Endothelial cell of umbilical vein (primary cell): ENCODE data around the gene LYZL1.

ENCODE experiments used
- JUN ChIP-seq: IDR thresholded peaks from 2 replicates; pipeline ENCODE4 v1.6.1; 2011; ENCODE audit warnings: borderline replicate concordance, low read depth; ENCODE audit not compliant: insufficient read length, insufficient read depth
- MYC ChIP-seq: IDR thresholded peaks from one replicate; pipeline ENCODE4 v1.6.1; 2011; ENCODE audit warnings: mild to moderate bottlenecking, low read depth, low read length
- POLR2A ChIP-seq: IDR thresholded peaks from 2 replicates; pipeline ENCODE4 v1.6.1; 2012; ENCODE audit warnings: low read depth, mild to moderate bottlenecking, control low read depth, low read length
- POLR2AphosphoS5 ChIP-seq: IDR thresholded peaks from 2 replicates; pipeline ENCODE4 v1.6.1; 2012; ENCODE audit warnings: low read depth, mild to moderate bottlenecking, control low read depth, low read length, moderate library complexity; ENCODE audit not compliant: insufficient read depth
- TF ChIP-seq, protein P1 (sequence below), 2 donors: IDR thresholded peaks; 1 replicate in 1 of 2; 2 replicates in 1 of 2; pipeline ENCODE4 v1.5.1; 2011; ENCODE audit warnings: low read length in 2 of 2, mild to moderate bottlenecking in 2 of 2, moderate library complexity in 2 of 2, control low read depth in 1 of 2, inconsistent platforms in 1 of 2, low read depth in 1 of 2; ENCODE audit not compliant: insufficient read depth in 1 of 2; ENCODE audit errors: extremely low read depth in 1 of 2

DNA sequence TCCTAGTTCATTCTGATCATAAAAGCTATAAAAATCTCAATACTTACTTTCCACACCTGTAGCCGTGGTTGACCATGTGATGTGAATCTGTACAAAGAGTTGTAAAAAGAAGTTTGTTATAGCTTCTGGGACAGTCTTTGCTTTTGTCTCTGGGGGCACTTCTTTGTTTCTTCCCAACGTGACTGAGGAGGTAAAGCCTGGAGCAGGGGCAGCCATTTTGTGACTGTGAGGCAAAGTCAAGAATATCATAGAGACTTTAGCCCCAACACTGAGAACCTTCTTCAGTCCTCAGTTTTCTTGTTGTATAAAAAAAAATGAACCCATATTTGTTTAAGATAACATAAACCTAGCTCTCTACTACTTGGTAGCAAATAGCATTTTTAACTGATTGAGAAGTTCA is 29.4 kb upstream of the LYZL1 start:
- TF ChIP-seq POLR2A (no peak), JUN (no peak), POLR2AphosphoS5 (no peak), MYC (no peak)
- TF ChIP-seq, protein P1, sequence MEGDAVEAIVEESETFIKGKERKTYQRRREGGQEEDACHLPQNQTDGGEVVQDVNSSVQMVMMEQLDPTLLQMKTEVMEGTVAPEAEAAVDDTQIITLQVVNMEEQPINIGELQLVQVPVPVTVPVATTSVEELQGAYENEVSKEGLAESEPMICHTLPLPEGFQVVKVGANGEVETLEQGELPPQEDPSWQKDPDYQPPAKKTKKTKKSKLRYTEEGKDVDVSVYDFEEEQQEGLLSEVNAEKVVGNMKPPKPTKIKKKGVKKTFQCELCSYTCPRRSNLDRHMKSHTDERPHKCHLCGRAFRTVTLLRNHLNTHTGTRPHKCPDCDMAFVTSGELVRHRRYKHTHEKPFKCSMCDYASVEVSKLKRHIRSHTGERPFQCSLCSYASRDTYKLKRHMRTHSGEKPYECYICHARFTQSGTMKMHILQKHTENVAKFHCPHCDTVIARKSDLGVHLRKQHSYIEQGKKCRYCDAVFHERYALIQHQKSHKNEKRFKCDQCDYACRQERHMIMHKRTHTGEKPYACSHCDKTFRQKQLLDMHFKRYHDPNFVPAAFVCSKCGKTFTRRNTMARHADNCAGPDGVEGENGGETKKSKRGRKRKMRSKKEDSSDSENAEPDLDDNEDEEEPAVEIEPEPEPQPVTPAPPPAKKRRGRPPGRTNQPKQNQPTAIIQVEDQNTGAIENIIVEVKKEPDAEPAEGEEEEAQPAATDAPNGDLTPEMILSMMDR (IDR thresholded peaks at IDR 0.05; ENCODE audit: extremely low read depth in 1 of 2, insufficient read depth in 1 of 2, low read depth in 1 of 2, low read length in 2 of 2), result no peak
